Activated CD4-positive, alpha-beta T cell treated with anti-CD3 and anti-CD28 coated beads for 48 hours (primary cell): Measurements from ENCODE around the gene SMO.

Experiments used
- DNase-seq: peaks from one replicate; pipeline ENCODE4 v3.0.0-alpha.2; 2020

The SMO gene

DNA sequence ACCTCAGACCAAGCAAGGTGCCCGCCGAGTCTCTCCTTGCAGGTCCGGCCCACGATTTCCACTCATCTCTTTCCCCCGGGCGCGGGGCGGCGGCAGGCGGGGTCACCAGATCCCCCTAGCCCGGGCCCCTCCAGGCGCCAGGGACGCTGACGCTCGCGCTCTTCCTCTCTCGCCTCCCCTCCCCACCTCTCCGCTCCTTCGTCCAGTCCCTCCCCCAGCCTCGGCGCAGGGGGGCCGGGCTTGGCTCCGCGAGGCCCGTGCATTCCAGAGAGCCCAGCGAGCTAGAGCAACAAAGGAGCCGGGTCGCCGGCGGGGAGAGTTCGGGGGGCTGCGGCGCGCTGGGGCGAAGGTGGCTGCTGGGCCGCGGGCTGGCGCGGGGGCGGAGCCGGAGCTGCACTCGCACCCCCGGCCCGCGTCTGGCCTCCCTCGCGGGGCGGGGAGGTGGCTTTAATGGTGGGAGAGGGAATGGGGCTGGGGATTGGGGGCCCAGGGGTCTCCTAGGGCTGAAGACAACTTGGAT, at the start of gene SMO:
TSS of gene SMO (plus strand) at position 262 of the 520 bp plus-strand sequence. CDS start 519 bp downstream, outside the sequence.
- DNase-seq = peak; percentile 11

DNA sequence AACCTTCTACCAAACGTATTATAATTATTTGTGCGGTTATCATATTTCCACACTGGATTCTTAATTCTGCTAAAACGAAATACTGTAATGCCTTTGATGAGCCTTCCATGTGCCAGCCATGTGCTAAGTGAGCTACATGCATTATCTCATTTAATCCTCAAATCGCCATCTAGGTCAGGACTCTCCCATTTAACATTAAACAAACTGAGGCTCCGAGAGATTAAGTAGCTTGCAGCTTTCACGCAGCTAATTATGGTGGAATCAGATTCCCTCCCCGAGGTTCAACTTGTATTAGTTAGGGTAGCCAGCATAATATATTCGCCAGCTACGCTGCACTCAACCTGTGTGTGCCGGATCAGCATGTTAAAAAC, 44.7 kb upstream of the SMO start:
- no peak for DNase-seq

DNA sequence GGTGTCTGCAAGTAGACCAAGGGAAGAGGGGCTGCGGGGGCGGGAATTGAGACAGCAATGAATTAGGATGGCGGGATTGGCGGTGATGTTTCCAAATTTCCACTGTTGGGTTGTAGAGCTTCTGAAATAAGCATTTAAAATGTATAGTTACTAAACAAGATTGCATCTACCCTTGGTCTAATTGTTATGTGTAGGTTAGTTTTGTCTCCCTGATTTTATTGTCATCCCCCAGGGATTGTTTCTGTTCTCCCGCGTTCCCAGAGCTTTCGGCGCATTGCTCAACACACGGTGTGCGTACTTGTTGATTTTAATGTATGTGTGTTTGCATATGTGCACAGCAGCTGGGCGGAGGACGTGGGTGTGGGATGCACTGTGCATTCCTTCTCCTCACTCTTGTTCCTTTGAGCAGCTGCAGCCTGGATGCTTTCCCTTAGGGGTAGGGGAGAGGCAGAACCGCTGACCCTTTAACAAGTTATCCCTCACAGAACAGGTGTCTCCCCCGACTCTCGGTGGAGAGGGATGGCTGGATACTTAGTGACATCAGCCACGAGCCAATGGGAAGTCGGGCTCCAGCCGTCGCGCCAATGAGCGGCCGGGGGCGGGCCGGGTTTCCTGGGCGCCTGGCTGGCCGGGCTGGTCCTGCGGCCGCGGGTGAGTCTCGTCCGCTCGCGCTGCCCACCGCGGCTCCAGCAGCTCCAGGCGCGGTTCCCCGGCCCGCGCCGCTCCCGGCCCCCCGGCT, 44.2 kb upstream of the SMO start, which contains the start of gene TSPAN33:
TSS of gene TSPAN33 (plus strand) at position 613 of the 739 bp plus-strand sequence. CDS start 274 bp downstream, outside the sequence.
- DNase-seq = peak; percentile 78

- peak; percentile 31 for DNase-seq
Observed at GRCh38 chr7:129144834-129145668, 43.4 kb upstream of the SMO start.

DNA sequence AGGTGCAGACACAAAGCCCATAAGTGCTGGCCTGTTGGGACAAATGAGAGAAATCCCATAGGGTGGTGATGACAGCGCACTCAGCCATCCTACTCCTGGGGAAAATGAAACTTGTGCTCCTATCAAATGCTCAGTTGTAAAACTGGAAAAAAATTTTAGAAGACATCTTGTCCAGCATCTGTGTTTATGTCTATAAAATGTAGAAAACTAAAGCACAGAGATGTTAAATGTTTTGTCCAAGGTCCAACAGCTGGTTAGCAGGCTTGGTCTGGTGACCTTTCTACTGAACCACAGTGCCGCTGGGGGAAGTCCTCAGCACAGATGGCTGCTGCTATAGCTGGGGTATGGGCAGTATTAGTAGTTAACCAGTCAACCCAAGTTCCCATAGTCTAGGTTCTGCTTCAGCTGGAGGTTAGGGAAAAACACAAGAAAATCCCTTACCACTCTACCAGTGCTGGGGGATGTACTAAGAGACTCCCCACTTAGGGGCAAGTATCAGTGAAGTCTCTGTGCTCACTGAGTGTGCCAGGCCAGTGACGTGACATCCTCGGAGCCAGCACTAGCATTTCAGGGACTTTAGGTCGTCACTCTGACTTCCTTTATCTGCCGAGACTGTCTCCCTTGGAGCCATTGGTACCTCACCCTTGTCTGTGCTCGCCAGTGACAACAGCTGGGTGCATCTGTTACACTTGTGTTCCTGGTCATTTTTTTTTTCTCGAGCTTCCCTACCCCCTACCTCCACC, 42.0 kb upstream of the SMO start:
- DNase-seq = no peak

- DNase-seq = no peak
Observed at GRCh38 chr7:129147731-129148130, 40.7 kb upstream of the SMO start.

DNA sequence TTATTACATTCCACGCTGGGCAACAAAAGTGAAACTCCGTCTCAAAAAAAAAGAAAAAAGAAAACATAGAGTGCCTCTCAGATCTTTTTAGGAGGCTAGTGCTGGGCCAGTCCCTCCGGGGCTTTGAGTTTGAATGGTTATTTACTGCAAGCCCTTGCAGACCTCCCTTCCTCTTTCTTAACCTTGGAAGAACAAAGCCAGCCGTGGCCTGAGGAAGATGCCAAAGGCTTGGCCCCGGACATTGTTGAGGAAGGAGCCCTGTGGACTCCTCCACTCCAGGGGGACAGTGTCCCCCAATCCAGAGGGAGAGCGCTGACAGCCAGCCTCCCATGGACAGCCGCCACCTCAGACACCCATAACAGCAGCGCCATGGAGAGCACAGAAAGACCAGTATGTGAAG, 38.9 kb upstream of the SMO start:
- no peak for DNase-seq

DNA sequence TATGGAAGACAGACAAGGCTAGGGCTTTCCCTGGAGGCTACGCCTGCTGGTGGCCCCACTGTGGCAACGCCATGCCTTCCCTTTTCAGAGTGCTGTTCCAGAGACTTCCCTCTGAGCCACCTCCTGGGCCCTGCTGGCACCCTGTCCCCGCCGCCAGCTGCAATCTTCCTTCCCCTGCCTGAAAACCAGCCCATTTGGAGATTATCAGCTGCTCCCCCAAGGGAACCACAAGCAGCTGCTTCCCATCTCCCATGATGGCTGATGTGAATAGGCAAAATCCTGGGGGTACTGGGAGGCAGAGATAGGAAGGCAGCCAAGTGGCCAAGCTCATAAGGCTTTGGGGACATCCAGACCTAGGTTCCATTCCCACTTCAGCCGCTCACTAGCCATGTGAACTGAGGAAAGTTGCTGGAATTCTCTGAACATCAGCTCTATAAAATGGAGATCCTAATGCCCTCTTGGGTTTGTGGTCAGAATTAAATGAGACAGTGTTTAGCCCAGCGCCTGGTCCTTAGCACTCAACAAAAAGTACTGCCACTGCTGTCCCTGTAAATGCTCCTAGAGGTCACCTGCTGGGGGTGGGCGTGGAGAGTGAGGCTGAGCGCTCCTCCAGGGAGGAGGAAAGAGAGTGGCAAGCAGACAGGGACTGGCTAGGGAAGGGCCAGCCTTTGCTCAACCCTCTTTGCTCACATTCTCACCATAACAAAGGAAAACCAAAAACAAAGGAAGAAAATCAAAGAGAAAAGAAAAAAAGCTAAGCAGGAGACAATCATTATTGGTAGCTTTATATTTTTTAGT, 38.0 kb upstream of the SMO start:
- no peak for DNase-seq

DNA sequence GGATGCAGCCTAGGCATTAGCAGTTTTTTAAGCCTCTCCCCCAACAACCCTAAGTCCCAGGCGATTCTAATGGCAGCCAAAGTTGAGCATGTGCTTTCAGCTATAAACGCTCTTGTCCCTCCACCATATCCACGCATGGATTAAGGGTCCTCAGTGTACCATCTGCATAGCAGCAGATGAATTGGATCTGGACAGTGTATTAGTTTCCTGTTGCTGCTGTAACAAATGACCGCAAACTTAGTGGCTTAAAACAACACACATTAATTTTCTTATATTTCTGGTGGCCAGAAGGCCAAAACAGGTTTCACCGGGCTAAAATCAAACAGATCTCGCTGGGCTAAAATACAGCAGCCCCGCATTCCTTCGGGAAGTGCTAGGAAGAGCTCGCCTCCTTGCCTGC, 30.8 kb upstream of the SMO start:
- no peak for DNase-seq

- no peak for DNase-seq
Observed at GRCh38 chr7:129159539-129159938, 28.9 kb upstream of the SMO start.

DNA sequence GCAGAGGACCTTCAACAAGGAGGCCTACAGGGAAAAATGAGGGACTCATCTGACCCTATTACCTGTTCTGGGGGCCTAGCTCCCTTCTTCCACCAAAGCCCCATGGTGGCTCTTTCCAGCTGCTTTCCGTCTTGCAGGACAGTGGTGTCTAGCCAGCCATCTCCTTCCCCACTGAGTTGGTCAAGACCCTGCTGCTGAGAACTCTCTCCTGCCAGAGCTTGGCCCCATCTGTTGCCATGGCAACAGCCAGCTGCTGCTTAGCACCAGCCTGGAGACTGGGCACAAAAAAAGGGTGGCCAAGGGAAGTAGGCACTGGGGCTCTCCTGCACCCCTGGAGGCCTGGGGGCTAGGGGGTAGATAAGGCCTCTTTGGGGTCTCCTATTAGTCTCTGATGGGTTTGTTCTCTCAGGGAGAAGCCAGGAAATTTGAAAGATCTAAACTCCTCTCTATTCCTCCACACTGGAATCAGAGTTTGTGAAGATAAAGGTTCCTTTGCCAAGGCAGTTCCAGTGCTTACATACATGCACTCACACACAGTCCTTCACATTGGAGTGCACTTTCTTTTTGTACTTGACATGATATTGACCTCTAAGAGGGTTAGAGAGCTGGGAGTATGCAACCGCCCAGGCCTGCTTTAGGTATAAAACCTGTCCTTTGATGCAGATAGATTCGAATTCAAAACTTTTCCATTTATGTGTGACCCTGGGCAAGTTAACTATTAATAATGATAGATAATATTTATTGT, 28.1 kb upstream of the SMO start:
- DNase-seq = no peak

GRCh38 chr7:129161524-129162225, 26.8 kb upstream of the SMO start:
- no peak for DNase-seq

GRCh38 chr7:129162732-129163131, 25.7 kb upstream of the SMO start:
- no peak for DNase-seq

- DNase-seq = no peak
Observed at GRCh38 chr7:129163875-129164544, 24.4 kb upstream of the SMO start.

GRCh38 chr7:129166745-129167144, 21.7 kb upstream of the SMO start:
- no peak for DNase-seq

DNA sequence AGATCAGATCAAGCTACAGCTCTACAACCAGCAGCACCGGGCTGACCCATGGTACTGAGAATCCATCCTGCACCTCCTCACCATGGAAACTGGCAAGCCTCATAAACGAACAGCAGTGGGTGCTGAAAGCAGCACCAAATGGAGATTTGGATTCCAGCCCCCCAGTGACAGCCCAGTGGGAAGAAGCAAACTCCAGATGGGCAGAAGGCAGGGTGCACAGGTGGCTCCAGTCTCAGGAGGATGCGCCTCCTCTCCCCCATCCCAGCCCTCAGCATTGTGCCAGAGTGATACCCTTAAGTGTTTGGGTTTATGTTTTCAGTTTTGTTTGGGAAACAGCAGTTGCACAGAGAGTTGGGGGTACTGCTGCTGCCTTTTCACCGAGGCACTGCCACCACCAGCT, 20.6 kb upstream of the SMO start:
- no peak for DNase-seq

- no peak for DNase-seq
Observed at GRCh38 chr7:129168231-129169021, 20.0 kb upstream of the SMO start.

DNA sequence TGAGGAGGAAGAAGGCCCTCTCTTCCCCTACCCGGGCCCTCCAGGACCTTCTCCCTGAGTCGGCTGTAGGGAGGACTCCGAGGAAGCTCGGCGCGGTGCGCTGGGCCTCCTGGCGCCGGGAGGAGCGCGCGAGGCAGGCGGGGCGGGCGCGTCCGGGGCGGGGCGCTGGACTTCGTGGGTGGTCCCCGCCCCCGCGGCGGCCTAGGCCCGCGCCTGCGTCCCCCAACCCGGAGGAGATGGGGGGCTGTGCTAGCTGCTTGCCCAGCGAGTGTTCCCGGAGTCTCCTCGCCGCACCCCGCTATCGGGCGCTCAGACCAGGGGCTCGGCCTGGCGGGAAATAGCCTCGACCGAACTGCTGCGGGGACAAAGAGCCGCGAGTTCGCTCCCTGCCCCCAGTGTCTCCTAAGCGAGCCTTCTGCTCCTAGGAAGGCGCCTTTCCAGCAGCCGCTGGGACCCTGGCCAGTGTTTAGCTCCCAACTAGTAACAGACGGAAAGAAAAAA, 19.2 kb upstream of the SMO start:
- peak; percentile 52 for DNase-seq
